Thoracic aorta (tissue), 2 donors: ENCODE measurements around the gene E2F1. TPM values are rescaled to one million over a fixed set of nuclear protein-coding genes. Genes with fewer than 3 reads are reported as not detected.

ENCODE experiments used
- ATAC-seq: fragments of 150-250 bp; one replicate; pipeline ENCODE4 v1.8.0; 2017; ENCODE audit warnings: low read depth; ENCODE audit not compliant: insufficient number of reproducible peaks, low FRiP score
- DNase-seq: peaks from one replicate; pipeline ENCODE4 v3.0.0-alpha.2; 2020; ENCODE audit warnings: low spot score
- H3K27ac ChIP-seq, 2 donors: fragments of 200-600 bp; sonication (generic); 1 replicate in 1 of 2; 2 replicates in 1 of 2; pipeline ENCODE4 v1.5.1; 2016; ENCODE audit warnings: mild to moderate bottlenecking in 2 of 2, moderate library complexity in 2 of 2
- H3K27me3 ChIP-seq: fragments of 200-600 bp; sonication (generic); replicated peaks from 2 replicates; pipeline ENCODE4 v1.6.0; 2016; ENCODE audit warnings: mild to moderate bottlenecking; ENCODE audit not compliant: insufficient read depth
- H3K36me3 ChIP-seq: fragments of 200-600 bp; sonication (generic); one replicate; pipeline ENCODE4 v1.5.1; 2016
- H3K4me1 ChIP-seq, 2 donors: fragments of 200-600 bp; sonication (generic); 1 replicate in 1 of 2; 2 replicates in 1 of 2; pipeline versions ENCODE4 v1.5.1 to v1.6.0; 2016; ENCODE audit warnings: low read depth in 2 of 2, mild to moderate bottlenecking in 1 of 2; ENCODE audit not compliant: control insufficient read depth in 1 of 2
- H3K4me3 ChIP-seq: fragments of 200-600 bp; sonication (generic); 2 replicates; pipeline ENCODE4 v1.5.1; 2016; ENCODE audit warnings: mild to moderate bottlenecking
- H3K9me3 ChIP-seq: fragments of 200-600 bp; sonication (generic); 2 replicates; pipeline ENCODE4 v1.5.1; 2016
- CTCF ChIP-seq: fragments of 200-600 bp; sonication (generic); IDR thresholded peaks from one replicate; pipeline ENCODE4 v1.5.1; 2019; ENCODE audit warnings: antibody characterized with exemption
- total RNA-seq, 2 donors: library from RNA; depleted of rRNA; stranded (reverse); fragments of >200 nt; gene quantifications; one replicate each; pipeline versions ENCODE4 v1.1.0 to v1.2.3, GENCODE V29; 2016

E2F1 gene
- total RNA-seq, 2 donors from 2014 or later: 0.68 to 0.92 TPM

DNA sequence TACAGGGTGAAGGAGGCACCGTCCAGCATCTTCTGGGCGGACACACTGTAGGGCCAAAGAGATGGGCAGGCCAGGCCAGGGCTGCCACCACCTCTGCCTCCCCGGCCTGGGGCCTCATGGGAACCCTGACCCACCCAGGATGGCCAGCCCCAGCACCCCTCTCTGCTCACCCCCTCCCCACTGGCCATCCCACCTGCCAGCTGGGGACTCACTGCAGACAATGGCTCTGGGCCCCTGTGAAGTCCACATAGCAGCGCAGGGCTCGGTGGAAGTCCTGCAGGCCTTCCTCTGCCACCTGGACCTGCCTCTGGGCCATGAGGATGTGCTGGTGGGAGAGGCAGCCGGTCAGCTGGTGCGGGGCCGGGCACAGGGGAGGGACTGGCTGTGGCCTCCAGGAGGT lies 27.7 kb downstream of the E2F1 start:
- Histone ChIP-seq H3K27me3 (no peaks in the 10 kb centered on the region), H3K9me3 (no peaks in the 10 kb centered on the region), H3K4me3 (no peak overlapping the region), H3K27ac (no peak overlapping the region), H3K4me1 (peaks cover 3 to 14% of the 10 kb centered on the region in 2 donors), H3K36me3 (peaks cover 20% of the 10 kb centered on the region)
- TF ChIP-seq CTCF: no peak
- ATAC-seq (no peak), DNase-seq (no peak)

DNA sequence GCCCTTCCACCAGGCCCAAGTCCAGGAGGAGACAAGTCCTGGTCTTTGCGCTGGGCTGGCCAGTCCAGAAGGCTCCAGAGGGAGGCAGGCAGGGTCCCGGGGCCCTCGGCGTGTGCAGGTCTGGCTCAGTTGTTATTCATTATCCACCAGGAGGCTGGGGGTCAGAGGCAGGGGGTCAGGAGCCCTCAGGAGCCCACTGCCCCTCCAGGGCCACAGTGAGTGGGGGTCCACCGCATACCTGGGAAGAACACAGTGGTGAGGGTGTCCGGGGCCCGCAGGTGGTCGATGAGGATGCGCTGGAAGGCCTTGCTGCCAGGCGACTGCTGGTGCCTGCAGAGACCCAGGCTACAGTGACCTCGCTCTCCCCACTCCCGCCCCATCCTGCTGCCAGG lies 28.5 kb downstream of the E2F1 start:
- ATAC-seq: no peak
- Histone ChIP-seq H3K9me3 (no peaks in the 10 kb centered on the region), H3K27ac (no peak overlapping the region), H3K27me3 (no peaks in the 10 kb centered on the region), H3K36me3 (peaks cover 20% of the 10 kb centered on the region), H3K4me3 (no peak overlapping the region), H3K4me1 (peaks cover 0 to 12% of the 10 kb centered on the region in 2 donors)
- TF ChIP-seq CTCF: no peak
- no peak for DNase-seq

GRCh38 chr20:33656783-33657703 lies 29.1 kb downstream of the E2F1 start:
- no peak overlapping the region for H3K27ac ChIP-seq
- no peak for DNase-seq

GRCh38 chr20:33656010-33656782 lies 30.0 kb downstream of the E2F1 start:
- H3K4me3 ChIP-seq: no peak overlapping the region
- ATAC-seq: no peak
- H3K9me3 ChIP-seq: no peaks in the 10 kb centered on the region
- no peak for TF ChIP-seq CTCF
- H3K27ac ChIP-seq: no peak overlapping the region
- peaks cover 20% of the 10 kb centered on the region for H3K36me3 ChIP-seq
- no peak for DNase-seq
- H3K4me1 ChIP-seq: peaks cover 0 to 8% of the 10 kb centered on the region in 2 donors
- no peaks in the 10 kb centered on the region for H3K27me3 ChIP-seq

More at GRCh38 chr20:33656783-33657703, 29.1 kb downstream of the E2F1 start:
- Histone ChIP-seq H3K4me3 (no peak overlapping the region), H3K27me3 (no peaks in the 10 kb centered on the region), H3K36me3 (peaks cover 20% of the 10 kb centered on the region), H3K9me3 (no peaks in the 10 kb centered on the region), H3K4me1 (peaks cover 0 to 8% of the 10 kb centered on the region in 2 donors)
- no peak for ATAC-seq
- no peak for TF ChIP-seq CTCF

DNA sequence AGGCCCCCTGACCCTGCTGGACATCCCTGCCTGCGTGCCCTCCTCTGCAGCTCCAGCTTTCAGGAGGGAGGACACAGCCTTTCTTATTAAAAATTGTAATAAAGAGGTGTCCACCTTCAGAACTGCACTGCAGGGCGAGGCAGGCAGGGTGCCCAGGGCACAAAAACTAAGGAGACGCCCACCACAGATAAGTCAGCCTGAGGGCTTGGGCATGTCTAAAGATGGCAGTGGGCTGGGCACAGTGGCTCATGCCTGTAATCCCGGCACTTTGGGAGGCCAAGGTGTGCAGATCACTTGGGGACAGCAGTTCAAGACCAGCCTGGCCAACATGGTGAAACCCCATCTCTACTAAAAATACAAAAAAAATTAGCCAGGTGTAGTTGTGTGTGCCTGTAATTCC lies 31.0 kb downstream of the E2F1 start:
- Histone ChIP-seq H3K27me3 (no peaks in the 10 kb centered on the region), H3K4me3 (no peak overlapping the region), H3K9me3 (no peaks in the 10 kb centered on the region), H3K27ac (no peak overlapping the region), H3K36me3 (peaks cover 19% of the 10 kb centered on the region), H3K4me1 (peaks cover 0 to 8% of the 10 kb centered on the region in 2 donors)
- TF ChIP-seq CTCF: no peak
- no peak for DNase-seq
- no peak for ATAC-seq
